Measurements from ENCODE around the gene IRS2. TPM values are rescaled to one million over a fixed set of nuclear protein-coding genes. Genes with fewer than 3 reads are reported as not detected.

Gene IRS2
- total RNA-seq, 2 donors from 2014 or later: 11.4 to 22.7 TPM

DNA sequence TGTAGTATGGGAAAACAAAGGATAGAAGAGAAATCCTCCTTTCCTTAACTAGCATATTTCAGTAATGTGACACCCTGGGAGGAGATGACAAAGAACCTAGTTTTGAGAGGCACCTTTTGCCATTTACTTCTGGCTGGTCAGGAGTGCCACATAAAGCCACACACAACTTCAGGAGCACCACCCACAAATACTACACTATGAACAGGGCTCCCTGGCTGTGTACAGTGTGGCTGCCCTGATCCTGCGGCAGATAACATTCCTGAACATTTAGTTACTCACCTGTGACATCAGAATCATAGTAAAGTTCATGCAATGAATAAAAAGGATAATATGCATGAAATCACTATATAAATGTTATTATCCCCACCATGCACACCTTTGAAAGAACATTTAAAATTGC lies 17.4 kb upstream of the IRS2 start:
- DNase-seq: no peak
- TF ChIP-seq, protein P1, sequence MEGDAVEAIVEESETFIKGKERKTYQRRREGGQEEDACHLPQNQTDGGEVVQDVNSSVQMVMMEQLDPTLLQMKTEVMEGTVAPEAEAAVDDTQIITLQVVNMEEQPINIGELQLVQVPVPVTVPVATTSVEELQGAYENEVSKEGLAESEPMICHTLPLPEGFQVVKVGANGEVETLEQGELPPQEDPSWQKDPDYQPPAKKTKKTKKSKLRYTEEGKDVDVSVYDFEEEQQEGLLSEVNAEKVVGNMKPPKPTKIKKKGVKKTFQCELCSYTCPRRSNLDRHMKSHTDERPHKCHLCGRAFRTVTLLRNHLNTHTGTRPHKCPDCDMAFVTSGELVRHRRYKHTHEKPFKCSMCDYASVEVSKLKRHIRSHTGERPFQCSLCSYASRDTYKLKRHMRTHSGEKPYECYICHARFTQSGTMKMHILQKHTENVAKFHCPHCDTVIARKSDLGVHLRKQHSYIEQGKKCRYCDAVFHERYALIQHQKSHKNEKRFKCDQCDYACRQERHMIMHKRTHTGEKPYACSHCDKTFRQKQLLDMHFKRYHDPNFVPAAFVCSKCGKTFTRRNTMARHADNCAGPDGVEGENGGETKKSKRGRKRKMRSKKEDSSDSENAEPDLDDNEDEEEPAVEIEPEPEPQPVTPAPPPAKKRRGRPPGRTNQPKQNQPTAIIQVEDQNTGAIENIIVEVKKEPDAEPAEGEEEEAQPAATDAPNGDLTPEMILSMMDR (IDR thresholded peaks at IDR 0.05): no peak
- TF ChIP-seq POLR2A (IDR thresholded peaks at IDR 0.05): no peak

DNA sequence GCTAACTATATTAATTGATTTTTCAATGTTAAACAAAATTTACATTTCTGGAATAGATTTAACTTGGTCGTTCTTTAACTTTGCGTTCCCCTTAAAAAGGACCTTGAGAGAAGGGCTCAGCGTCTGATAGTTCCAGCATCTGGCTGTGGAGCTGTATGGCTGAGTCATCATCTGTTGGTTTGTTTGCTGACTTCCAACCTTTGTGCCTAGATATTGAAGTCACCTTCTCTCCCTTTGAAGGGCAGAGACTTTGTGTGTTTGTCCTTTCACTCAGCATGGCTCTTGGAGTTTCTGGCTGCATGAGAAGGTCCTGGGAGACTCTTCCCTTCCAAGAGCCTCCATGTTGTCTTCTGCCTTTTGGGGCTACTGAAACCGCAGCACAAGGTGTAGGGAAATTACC lies 16.6 kb upstream of the IRS2 start:
- no peak overlapping the region for H3K27ac ChIP-seq
- no peaks in the 10 kb centered on the region for H3K9me3 ChIP-seq
- no peaks in the 10 kb centered on the region for H3K27me3 ChIP-seq
- no peak overlapping the region for H3K4me3 ChIP-seq
- ATAC-seq: no peak
- DNase-seq: peak in 1 of 4 donors; percentile 44
- H3K4me1 ChIP-seq: no peaks in the 10 kb centered on the region
- TF ChIP-seq POLR2A (IDR thresholded peaks at IDR 0.05): no peak
- TF ChIP-seq, protein P1 (IDR thresholded peaks at IDR 0.05): no peak
- WGBS, 2 donors: 50 to 53% methylated on average over 4 of the region's 4 CpGs
- no peaks in the 10 kb centered on the region for H3K36me3 ChIP-seq (replicated peaks in 1 of 2; ENCODE audit: insufficient read depth in 1 of 2, low read depth in 2 of 2)
- intact Hi-C loops (cut with DNase I): no loop called here

More for the DNA sequence above, 17.4 kb upstream of the IRS2 start:
- 50% methylated on average over 1 of the region's 1 CpG for WGBS, 2 donors
- no peak overlapping the region for H3K27ac ChIP-seq
- ATAC-seq: no peak
- no peaks in the 10 kb centered on the region for H3K27me3 ChIP-seq
- no peak overlapping the region for H3K4me3 ChIP-seq
- H3K4me1 ChIP-seq: no peaks in the 10 kb centered on the region
- H3K9me3 ChIP-seq: no peaks in the 10 kb centered on the region
- intact Hi-C loops (cut with DNase I): no loop called here
- no peaks in the 10 kb centered on the region for H3K36me3 ChIP-seq (replicated peaks in 1 of 2; ENCODE audit: insufficient read depth in 1 of 2, low read depth in 2 of 2)

DNA sequence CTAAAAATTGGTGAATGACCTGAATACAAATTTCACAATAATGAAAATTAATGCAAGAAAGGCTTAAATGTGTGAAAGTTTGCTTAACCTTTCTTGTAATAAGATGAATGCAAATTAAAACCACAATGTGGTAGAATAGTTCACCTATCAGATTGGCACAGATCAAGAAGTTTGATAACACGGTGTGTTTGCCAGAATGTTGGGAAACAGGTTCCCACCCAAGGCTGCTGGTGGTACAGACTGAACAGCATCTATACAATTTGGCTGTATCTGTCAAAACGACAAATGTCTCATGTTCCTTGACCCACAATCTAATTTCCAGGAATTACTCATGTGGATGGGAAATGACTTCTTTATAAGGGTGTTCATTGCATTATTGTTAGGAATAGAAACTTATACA lies 8.6 kb upstream of the IRS2 start:
- peak; percentile 74 for ATAC-seq
- Histone ChIP-seq H3K36me3 (replicated peaks in 1 of 2; ENCODE audit: insufficient read depth in 1 of 2, low read depth in 2 of 2) (no peaks in the 10 kb centered on the region), H3K9me3 (no peaks in the 10 kb centered on the region), H3K27me3 (no peaks in the 10 kb centered on the region), H3K4me1 (peaks cover 7% of the 10 kb centered on the region), H3K27ac (no peak overlapping the region), H3K4me3 (no peak overlapping the region)
- 11 to 14% methylated on average over 2 of the region's 2 CpGs for WGBS, 2 donors
- TF ChIP-seq, protein P1 (IDR thresholded peaks at IDR 0.05): no peak
- no peak for TF ChIP-seq POLR2A (IDR thresholded peaks at IDR 0.05)
- intact Hi-C loops (cut with DNase I): no loop called here
- DNase-seq: peak in 2 of 4 donors; percentile 30 to 37

DNA sequence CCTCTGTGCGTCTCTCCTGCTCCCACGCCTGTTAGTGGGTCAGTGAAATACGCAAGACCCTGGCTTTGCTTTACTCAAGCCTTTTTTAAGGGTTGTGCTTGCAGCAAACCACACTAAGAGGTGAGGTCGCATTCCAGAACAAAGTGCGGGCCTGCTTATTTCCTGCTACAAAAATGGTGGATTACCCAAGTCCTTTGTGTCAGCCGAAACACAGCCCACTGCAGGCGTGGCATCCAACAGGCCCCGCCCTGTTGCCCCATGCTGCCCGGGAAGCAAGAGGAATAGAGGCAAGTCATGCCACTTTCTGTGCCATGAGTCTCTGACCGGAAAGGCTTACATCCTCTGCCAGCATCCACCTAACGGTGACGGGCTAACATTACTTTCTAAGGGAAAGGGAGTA lies 7.7 kb upstream of the IRS2 start:
- intact Hi-C loops (cut with DNase I): no loop called here
- ATAC-seq (peak; percentile 39), DNase-seq (no peak)
- Histone ChIP-seq H3K27ac (no peak overlapping the region), H3K36me3 (replicated peaks in 1 of 2; ENCODE audit: insufficient read depth in 1 of 2, low read depth in 2 of 2) (no peaks in the 10 kb centered on the region), H3K4me3 (no peak overlapping the region), H3K9me3 (no peaks in the 10 kb centered on the region), H3K4me1 (peaks cover 7% of the 10 kb centered on the region), H3K27me3 (no peaks in the 10 kb centered on the region)
- TF ChIP-seq, protein P1 (IDR thresholded peaks at IDR 0.05): no peak
- WGBS, 2 donors: 55 to 60% methylated on average over 12 of the region's 12 CpGs

DNA sequence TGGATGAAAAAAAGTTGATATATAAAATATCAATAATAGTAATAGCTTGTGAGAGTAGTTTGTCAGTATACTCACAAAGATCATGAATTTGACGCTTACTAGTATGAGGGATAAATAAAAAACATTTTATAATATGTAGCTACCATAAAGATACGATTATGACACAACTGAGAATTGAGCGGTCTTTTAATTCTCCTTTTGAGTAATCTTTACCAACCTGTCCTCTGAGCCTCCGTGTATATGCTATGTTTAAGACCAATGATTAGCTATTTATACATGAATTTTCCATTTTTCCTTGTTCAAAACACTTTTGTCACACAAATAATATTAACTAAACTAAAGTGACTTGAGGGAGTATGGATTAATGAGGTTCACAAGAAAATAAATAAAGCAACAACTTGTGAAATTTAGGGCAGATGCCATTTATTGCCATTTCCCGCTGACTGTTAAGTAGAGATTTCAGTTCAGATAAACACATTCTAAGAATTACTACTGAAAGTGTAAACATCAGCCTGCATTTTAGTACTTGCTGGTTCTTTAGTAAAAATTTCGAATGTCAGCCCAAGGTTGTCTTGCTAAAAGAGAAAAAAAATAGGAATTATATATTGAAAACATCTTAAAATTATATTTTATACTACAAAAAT lies 6.2 kb upstream of the IRS2 start:
- ATAC-seq (no peak), DNase-seq (no peak)
- TF ChIP-seq POLR2A (IDR thresholded peaks at IDR 0.05): no peak
- TF ChIP-seq, protein P1 (IDR thresholded peaks at IDR 0.05): no peak
- H3K27me3 ChIP-seq: no peaks in the 10 kb centered on the region
- intact Hi-C loops (cut with DNase I): no loop called here
- no peaks in the 10 kb centered on the region for H3K9me3 ChIP-seq
- no peak overlapping the region for H3K27ac ChIP-seq
- no peak overlapping the region for H3K4me3 ChIP-seq
- WGBS, 2 donors: 63 to 64% methylated on average over 6 of the region's 6 CpGs
- no peaks in the 10 kb centered on the region for H3K36me3 ChIP-seq (replicated peaks in 1 of 2; ENCODE audit: insufficient read depth in 1 of 2, low read depth in 2 of 2)
- H3K4me1 ChIP-seq: peaks cover 10% of the 10 kb centered on the region

Data from body of pancreas (tissue), 4 donors.